ENCODE data around the gene GRIK4.

The GRIK4 gene

GRCh38 chr11:120723751-120724150 is 212.2 kb downstream of the GRIK4 start:
- Histone ChIP-seq H3K4me1 (ENCODE audit: low read depth, poor library complexity, severe bottlenecking) (no peaks in the 10 kb centered on the region), H4K20me1 (ENCODE audit: insufficient read depth) (no peaks in the 10 kb centered on the region), H2AFZ (ENCODE audit: low read depth) (no peak overlapping the region), H3K36me3 (ENCODE audit: insufficient read depth) (no peaks in the 10 kb centered on the region), H3K27me3 (ENCODE audit: insufficient read depth, low read depth) (no peaks in the 10 kb centered on the region), H3K9ac (no peak overlapping the region), H3K4me2 (no peak overlapping the region), H3K4me3 (IDR thresholded peaks at IDR 0.05; ENCODE audit: insufficient read depth, low read depth, low read length) (no peak overlapping the region), H3K79me2 (ENCODE audit: insufficient read depth, low read depth) (no peaks in the 10 kb centered on the region), H3K27ac (no peak overlapping the region)
- no peak for TF ChIP-seq CTCF (conservative IDR thresholded peaks at IDR 0.05; ENCODE audit: low read depth, low read length)

GRCh38 chr11:120727752-120728151 is 216.2 kb downstream of the GRIK4 start:
- no peak for TF ChIP-seq CTCF (conservative IDR thresholded peaks at IDR 0.05; ENCODE audit: low read depth, low read length)
- H2AFZ ChIP-seq (ENCODE audit: low read depth): no peak overlapping the region
- no peak overlapping the region for H3K4me3 ChIP-seq (IDR thresholded peaks at IDR 0.05; ENCODE audit: insufficient read depth, low read depth, low read length)
- no peaks in the 10 kb centered on the region for H3K4me1 ChIP-seq (ENCODE audit: low read depth, poor library complexity, severe bottlenecking)
- no peak overlapping the region for H3K27ac ChIP-seq
- H3K79me2 ChIP-seq (ENCODE audit: insufficient read depth, low read depth): no peaks in the 10 kb centered on the region
- H3K27me3 ChIP-seq (ENCODE audit: insufficient read depth, low read depth): no peaks in the 10 kb centered on the region
- no peaks in the 10 kb centered on the region for H4K20me1 ChIP-seq (ENCODE audit: insufficient read depth)
- no peak overlapping the region for H3K9ac ChIP-seq
- no peaks in the 10 kb centered on the region for H3K36me3 ChIP-seq (ENCODE audit: insufficient read depth)
- no peak overlapping the region for H3K4me2 ChIP-seq

- no peak overlapping the region for H3K4me2 ChIP-seq
- TF ChIP-seq CTCF (conservative IDR thresholded peaks at IDR 0.05; ENCODE audit: low read depth, low read length): no peak
- H3K4me3 ChIP-seq (IDR thresholded peaks at IDR 0.05; ENCODE audit: insufficient read depth, low read depth, low read length): no peak overlapping the region
These were observed 223.5 kb downstream of the GRIK4 start for GRCh38 chr11:120735035-120735434.

DNA sequence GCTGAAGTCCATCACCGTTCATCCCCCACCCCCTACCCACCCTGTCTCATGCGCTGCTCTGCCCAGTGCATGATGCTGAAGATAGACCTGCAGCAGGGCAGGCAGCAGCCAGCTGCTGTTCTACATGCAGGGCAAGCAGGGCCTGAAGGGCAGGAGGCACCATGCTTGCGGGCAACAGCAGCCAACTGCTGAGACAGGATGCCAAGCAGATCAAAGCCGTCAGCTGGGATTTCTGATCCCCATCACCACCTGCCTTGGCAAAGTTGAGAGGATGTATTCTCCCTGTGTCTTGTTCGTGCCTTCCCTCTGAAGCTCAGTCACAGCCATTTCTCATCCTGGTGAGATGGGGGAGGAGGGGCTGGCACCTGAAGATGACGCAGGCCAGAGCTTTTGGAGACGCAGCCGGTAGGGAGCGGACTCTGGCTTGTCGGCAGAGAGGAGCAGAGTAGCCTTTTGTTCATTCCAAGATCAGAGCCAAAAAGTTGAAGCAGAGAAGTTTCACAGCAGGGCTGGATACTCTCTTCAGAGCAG is 227.0 kb downstream of the GRIK4 start:
- TF ChIP-seq CTCF (conservative IDR thresholded peaks at IDR 0.05; ENCODE audit: low read depth, low read length): no peak
- H3K36me3 ChIP-seq (ENCODE audit: insufficient read depth): no peaks in the 10 kb centered on the region
- H3K9ac ChIP-seq: no peak overlapping the region
- H3K4me3 ChIP-seq (IDR thresholded peaks at IDR 0.05; ENCODE audit: insufficient read depth, low read depth, low read length): no peak overlapping the region
- no peaks in the 10 kb centered on the region for H3K27me3 ChIP-seq (ENCODE audit: insufficient read depth, low read depth)
- no peaks in the 10 kb centered on the region for H4K20me1 ChIP-seq (ENCODE audit: insufficient read depth)
- no peaks in the 10 kb centered on the region for H3K79me2 ChIP-seq (ENCODE audit: insufficient read depth, low read depth)
- H3K4me2 ChIP-seq: no peak overlapping the region
- no peak overlapping the region for H3K27ac ChIP-seq
- no peaks in the 10 kb centered on the region for H3K4me1 ChIP-seq (ENCODE audit: low read depth, poor library complexity, severe bottlenecking)
- H2AFZ ChIP-seq (ENCODE audit: low read depth): no peak overlapping the region

More at GRCh38 chr11:120735035-120735434, 223.5 kb downstream of the GRIK4 start:
- Histone ChIP-seq H3K36me3 (ENCODE audit: insufficient read depth) (no peaks in the 10 kb centered on the region), H3K4me1 (ENCODE audit: low read depth, poor library complexity, severe bottlenecking) (no peaks in the 10 kb centered on the region), H3K27ac (no peak overlapping the region), H3K27me3 (ENCODE audit: insufficient read depth, low read depth) (no peaks in the 10 kb centered on the region), H3K9ac (no peak overlapping the region), H3K79me2 (ENCODE audit: insufficient read depth, low read depth) (no peaks in the 10 kb centered on the region), H2AFZ (ENCODE audit: low read depth) (no peak overlapping the region), H4K20me1 (ENCODE audit: insufficient read depth) (no peaks in the 10 kb centered on the region)
